ENCODE results near the gene SORBS1.

DNA sequence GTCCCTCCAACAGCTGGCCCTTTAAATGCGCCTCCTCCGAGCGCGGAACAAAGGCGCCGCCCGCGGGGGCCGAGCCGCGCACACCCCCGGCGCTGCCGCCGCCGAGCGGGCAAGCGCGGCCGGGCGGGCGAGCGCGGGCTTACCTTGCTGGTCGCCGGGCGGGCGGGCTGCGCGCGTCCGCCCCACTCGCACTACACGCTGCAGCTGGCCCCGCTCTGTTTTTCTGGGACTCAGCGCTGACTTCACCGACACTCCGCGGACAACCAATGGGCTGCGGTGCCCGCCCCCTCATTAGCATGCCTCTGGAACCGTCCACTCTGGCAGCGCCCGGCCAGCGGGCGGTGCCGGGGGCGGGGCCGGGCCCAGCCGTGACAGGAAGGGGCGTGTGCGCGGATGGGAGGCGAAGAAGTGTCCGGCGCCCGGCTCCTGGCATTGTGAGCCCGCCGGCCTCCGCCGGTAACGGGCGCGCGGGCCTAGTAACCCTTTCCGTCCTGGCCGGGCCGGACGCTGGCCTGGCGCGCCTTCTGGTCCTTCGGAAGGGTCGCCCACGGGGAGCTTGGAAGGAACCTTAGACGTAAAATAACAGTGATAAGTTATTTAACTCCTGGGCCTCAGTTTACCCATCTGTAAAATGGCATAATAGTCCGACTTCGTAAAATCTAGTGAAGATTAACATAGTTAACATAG, at the start of gene SORBS1:
- TF ChIP-seq, protein P1, sequence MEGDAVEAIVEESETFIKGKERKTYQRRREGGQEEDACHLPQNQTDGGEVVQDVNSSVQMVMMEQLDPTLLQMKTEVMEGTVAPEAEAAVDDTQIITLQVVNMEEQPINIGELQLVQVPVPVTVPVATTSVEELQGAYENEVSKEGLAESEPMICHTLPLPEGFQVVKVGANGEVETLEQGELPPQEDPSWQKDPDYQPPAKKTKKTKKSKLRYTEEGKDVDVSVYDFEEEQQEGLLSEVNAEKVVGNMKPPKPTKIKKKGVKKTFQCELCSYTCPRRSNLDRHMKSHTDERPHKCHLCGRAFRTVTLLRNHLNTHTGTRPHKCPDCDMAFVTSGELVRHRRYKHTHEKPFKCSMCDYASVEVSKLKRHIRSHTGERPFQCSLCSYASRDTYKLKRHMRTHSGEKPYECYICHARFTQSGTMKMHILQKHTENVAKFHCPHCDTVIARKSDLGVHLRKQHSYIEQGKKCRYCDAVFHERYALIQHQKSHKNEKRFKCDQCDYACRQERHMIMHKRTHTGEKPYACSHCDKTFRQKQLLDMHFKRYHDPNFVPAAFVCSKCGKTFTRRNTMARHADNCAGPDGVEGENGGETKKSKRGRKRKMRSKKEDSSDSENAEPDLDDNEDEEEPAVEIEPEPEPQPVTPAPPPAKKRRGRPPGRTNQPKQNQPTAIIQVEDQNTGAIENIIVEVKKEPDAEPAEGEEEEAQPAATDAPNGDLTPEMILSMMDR (IDR thresholded peaks at IDR 0.05; ENCODE audit: low read length) = no peak
- TF ChIP-seq EZH2 (optimal IDR thresholded peaks at IDR 0.05; ENCODE audit: low read depth, low read length) = no peak
